Caco-2 (cell line): Measurements from ENCODE around the gene ZNF473. TPM values are rescaled to one million over a fixed set of nuclear protein-coding genes. Genes with fewer than 3 reads are reported as not detected.

Experiments used
- BruUV-seq: library from RNA; stranded (reverse); fragments of 400-500 nt; replicated peaks from 2 replicates; lab custom pipeline; 2021; lab: Mats Ljungman, UMichigan
- CTCF ChIA-PET: fragments of 300-600 bp; sonication (Branson Sonifier 250); formaldehyde crosslinking; loops from one replicate; lab custom pipeline; 2022; ENCODE audit warnings: antibody characterized with exemption; lab: Charles Lee
- POLR2A ChIA-PET: fragments of 300-600 bp; sonication (Branson Sonifier 250); formaldehyde crosslinking; loops from one replicate; lab custom pipeline; 2022; ENCODE audit warnings: antibody characterized with exemption; lab: Charles Lee
- DNase-seq, 2 experiments: peaks; one replicate each; pipeline versions ENCODE4 v3.0.0 to v3.0.0-alpha.2; 2020 to 2022
- H3K27me3 ChIP-seq: replicated peaks from 2 replicates; pipeline ENCODE4 v1.6.0; 2011; ENCODE audit warnings: low read length; ENCODE audit not compliant: control insufficient read depth, insufficient read depth
- H3K36me3 ChIP-seq: 2 replicates; pipeline ENCODE4 v1.5.1; 2011; ENCODE audit warnings: low read length; ENCODE audit not compliant: control insufficient read depth, insufficient read depth
- H3K4me1 ChIP-seq: fragments of 250-450 bp; sonication (Bioruptor Pico); 2 replicates; pipeline ENCODE4 v1.5.1; 2020; ENCODE audit warnings: mild to moderate bottlenecking
- H3K4me3 ChIP-seq: 2 replicates; pipeline ENCODE4 v1.5.1; 2011; ENCODE audit warnings: low read depth, mild to moderate bottlenecking, control low read depth, low read length
- H3K9me3 ChIP-seq: fragments of 250-450 bp; sonication (Bioruptor Pico); 2 replicates; pipeline ENCODE4 v1.5.1; 2020; ENCODE audit warnings: mild to moderate bottlenecking, moderate library complexity
- H3K27ac Mint-ChIP-seq: one replicate; pipeline ENCODE4 v1.8.0; 2022; ENCODE audit warnings: mixed read lengths; ENCODE audit not compliant: unreplicated experiment
- H3K27me3 Mint-ChIP-seq: one replicate; pipeline ENCODE4 v1.8.0; 2022; ENCODE audit warnings: mixed read lengths; ENCODE audit not compliant: insufficient read depth, unreplicated experiment
- H3K36me3 Mint-ChIP-seq: one replicate; pipeline ENCODE4 v1.8.0; 2022; ENCODE audit warnings: mild to moderate bottlenecking, mixed read lengths; ENCODE audit not compliant: insufficient read depth, unreplicated experiment
- H3K4me1 Mint-ChIP-seq: one replicate; pipeline ENCODE4 v1.8.0; 2022; ENCODE audit warnings: low read depth, mixed read lengths; ENCODE audit not compliant: unreplicated experiment
- H3K4me3 Mint-ChIP-seq: one replicate; pipeline ENCODE4 v1.8.0; 2022; ENCODE audit warnings: mild to moderate bottlenecking, moderate library complexity, mixed read lengths; ENCODE audit not compliant: unreplicated experiment
- H3K9me3 Mint-ChIP-seq: one replicate; pipeline ENCODE4 v1.8.0; 2022; ENCODE audit warnings: mixed read lengths; ENCODE audit not compliant: unreplicated experiment
- intact Hi-C: fragments of 100-400 bp; cut with micrococcal nuclease; formaldehyde crosslinking; loops from one replicate; pipeline ENCODE4 v1.10.0; 2022; ENCODE audit not compliant: unreplicated experiment
- total RNA-seq: library from RNA; stranded (reverse); gene quantifications from 2 replicates; pipeline ENCODE4 v1.2.3, GENCODE V29; 2022
- TF ChIP-seq, protein P1 (sequence below), 2 experiments: fragments of 200-600 bp in 1 of 2; IDR thresholded peaks; 1 replicate in 1 of 2; 2 replicates in 1 of 2; pipeline versions ENCODE4 v1.5.1 to v1.8.0; 2011 to 2022; ENCODE audit warnings: antibody characterized with exemption in 1 of 2, control low read depth in 1 of 2, inconsistent platforms in 1 of 2, low read depth in 1 of 2, low read length in 1 of 2, mild to moderate bottlenecking in 1 of 2, moderate library complexity in 1 of 2; ENCODE audit not compliant: insufficient read depth in 1 of 2, severe bottlenecking in 1 of 2, unreplicated experiment in 1 of 2

ZNF473 gene
- total RNA-seq, 1 experiment from 2014 or later, result 22.3 TPM

GRCh38 chr19:50036908-50037307 is 11.1 kb downstream of the ZNF473 start:
- TF ChIP-seq, protein P1, sequence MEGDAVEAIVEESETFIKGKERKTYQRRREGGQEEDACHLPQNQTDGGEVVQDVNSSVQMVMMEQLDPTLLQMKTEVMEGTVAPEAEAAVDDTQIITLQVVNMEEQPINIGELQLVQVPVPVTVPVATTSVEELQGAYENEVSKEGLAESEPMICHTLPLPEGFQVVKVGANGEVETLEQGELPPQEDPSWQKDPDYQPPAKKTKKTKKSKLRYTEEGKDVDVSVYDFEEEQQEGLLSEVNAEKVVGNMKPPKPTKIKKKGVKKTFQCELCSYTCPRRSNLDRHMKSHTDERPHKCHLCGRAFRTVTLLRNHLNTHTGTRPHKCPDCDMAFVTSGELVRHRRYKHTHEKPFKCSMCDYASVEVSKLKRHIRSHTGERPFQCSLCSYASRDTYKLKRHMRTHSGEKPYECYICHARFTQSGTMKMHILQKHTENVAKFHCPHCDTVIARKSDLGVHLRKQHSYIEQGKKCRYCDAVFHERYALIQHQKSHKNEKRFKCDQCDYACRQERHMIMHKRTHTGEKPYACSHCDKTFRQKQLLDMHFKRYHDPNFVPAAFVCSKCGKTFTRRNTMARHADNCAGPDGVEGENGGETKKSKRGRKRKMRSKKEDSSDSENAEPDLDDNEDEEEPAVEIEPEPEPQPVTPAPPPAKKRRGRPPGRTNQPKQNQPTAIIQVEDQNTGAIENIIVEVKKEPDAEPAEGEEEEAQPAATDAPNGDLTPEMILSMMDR (IDR thresholded peaks at IDR 0.05; ENCODE audit: insufficient read depth in 1 of 2, low read depth in 1 of 2, low read length in 1 of 2, severe bottlenecking in 1 of 2, unreplicated experiment in 1 of 2), result no peak
- Mint-ChIP-seq H3K36me3 (peaks cover 55% of the 10 kb centered on the region), H3K27ac (no peak overlapping the region), H3K4me1 (peaks cover 7% of the 10 kb centered on the region), H3K27me3 (no peaks in the 10 kb centered on the region), H3K9me3 (peaks cover 5% of the 10 kb centered on the region), H3K4me3 (no peak overlapping the region)
- intact Hi-C loops, result no loop called here
- Histone ChIP-seq H3K9me3 (no peaks in the 10 kb centered on the region), H3K4me1 (0 out of 2 replicates have a peak, but pooled peaks cover 4% of the 10 kb centered on the region), H3K36me3 (peaks cover 9% of the 10 kb centered on the region), H3K4me3 (no peak overlapping the region), H3K27me3 (no peaks in the 10 kb centered on the region)
- no peak for DNase-seq
- CTCF ChIA-PET, result no interaction called here
- no TSS peak for BruUV-seq
- POLR2A ChIA-PET, result no interaction called here

DNA sequence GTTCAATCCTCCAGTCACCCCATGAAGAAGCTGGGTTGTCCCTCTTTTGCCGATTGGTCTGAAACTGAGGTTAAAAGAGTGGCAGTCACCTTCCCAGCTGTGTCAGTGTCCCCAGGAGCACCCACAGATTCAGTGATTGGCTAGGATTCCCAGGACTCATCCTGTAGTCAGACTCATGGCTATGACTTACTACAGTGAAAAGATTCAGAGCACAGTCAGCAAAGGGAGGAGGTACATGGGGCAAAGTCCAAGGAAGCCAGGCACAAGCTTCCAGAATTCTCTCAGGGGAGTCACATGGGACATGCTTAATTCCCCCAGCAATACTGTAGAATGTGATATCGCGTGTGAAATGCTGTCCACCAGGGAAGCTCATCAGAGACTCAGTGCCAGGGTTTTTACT is 14.2 kb downstream of the ZNF473 start:
- ChIA-PET CTCF (no interaction called here), POLR2A (no interaction called here)
- Mint-ChIP-seq H3K27me3 (no peaks in the 10 kb centered on the region), H3K27ac (no peak overlapping the region), H3K9me3 (peaks cover 33% of the 10 kb centered on the region), H3K4me3 (no peak overlapping the region), H3K36me3 (peaks cover 76% of the 10 kb centered on the region), H3K4me1 (peaks cover 7% of the 10 kb centered on the region)
- Histone ChIP-seq H3K4me1 (0 out of 2 replicates have a peak, but pooled peaks cover 4% of the 10 kb centered on the region), H3K9me3 (peaks cover 13% of the 10 kb centered on the region), H3K4me3 (no peak overlapping the region), H3K27me3 (no peaks in the 10 kb centered on the region), H3K36me3 (peaks cover 27% of the 10 kb centered on the region)
- DNase-seq, result no peak
- TF ChIP-seq, protein P1 (IDR thresholded peaks at IDR 0.05; ENCODE audit: insufficient read depth in 1 of 2, low read depth in 1 of 2, low read length in 1 of 2, severe bottlenecking in 1 of 2, unreplicated experiment in 1 of 2), result no peak
- no TSS peak for BruUV-seq
- intact Hi-C loops, result no loop called here

DNA sequence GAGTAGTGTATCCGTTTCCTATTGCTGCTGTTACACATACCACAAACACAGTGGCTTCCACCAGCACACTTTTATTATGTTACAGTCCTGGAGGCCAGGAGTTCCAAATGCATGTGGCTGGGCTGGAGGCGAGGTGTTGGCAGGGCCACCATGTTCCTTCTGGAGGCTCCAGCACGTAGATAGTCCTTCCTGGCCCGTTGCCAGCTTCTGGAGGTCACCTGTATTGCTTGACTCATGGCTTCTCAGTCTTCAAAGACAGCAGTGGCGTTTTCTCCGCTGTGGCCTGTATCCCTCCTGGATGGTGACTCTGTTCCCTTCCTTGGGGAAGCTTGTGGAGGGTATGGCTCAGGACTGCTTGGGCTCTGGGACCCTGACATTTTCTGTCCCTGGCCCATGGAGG is 15.2 kb downstream of the ZNF473 start:
- H3K4me1 ChIP-seq, result 0 out of 2 replicates have a peak, but pooled peaks cover 4% of the 10 kb centered on the region
- no TSS peak for BruUV-seq
- H3K4me3 Mint-ChIP-seq, result no peak overlapping the region
- H3K27ac Mint-ChIP-seq, result no peak overlapping the region
- H3K9me3 ChIP-seq, result peaks cover 18% of the 10 kb centered on the region
- ChIA-PET CTCF (interaction anchor here (0.6 kb wide), 1 partner anchor 222 kb away, joined by 4 read pairs; no protein-coding TSS in a partner anchor), POLR2A (no interaction called here)
- H3K27me3 ChIP-seq, result no peaks in the 10 kb centered on the region
- H3K9me3 Mint-ChIP-seq, result peaks cover 39% of the 10 kb centered on the region
- intact Hi-C loops, result no loop called here
- no peak for DNase-seq
- no peaks in the 10 kb centered on the region for H3K27me3 Mint-ChIP-seq
- TF ChIP-seq, protein P1 (IDR thresholded peaks at IDR 0.05; ENCODE audit: insufficient read depth in 1 of 2, low read depth in 1 of 2, low read length in 1 of 2, severe bottlenecking in 1 of 2, unreplicated experiment in 1 of 2), result no peak
- H3K36me3 ChIP-seq, result peaks cover 34% of the 10 kb centered on the region
- H3K4me1 Mint-ChIP-seq, result peaks cover 7% of the 10 kb centered on the region
- no peak overlapping the region for H3K4me3 ChIP-seq
- H3K36me3 Mint-ChIP-seq, result peaks cover 86% of the 10 kb centered on the region
